Panc1 (cell line): ENCODE measurements around the gene LCN6. TPM values are rescaled to one million over a fixed set of nuclear protein-coding genes. Genes with fewer than 3 reads are reported as not detected.

Experiments used
- ATAC-seq: fragments of 200-7000 bp; cut with Tn5 transposase; 2 replicates; pipeline ENCODE4 v1.9.1; 2020; ENCODE audit warnings: mild to moderate bottlenecking, moderate library complexity
- BruUV-seq: library from RNA; stranded (reverse); fragments of 400-500 nt; replicated peaks from 2 replicates; lab custom pipeline; 2021; lab: Mats Ljungman, UMichigan
- CTCF ChIA-PET: fragments of 300-600 bp; sonication (Branson Sonifier 250); formaldehyde crosslinking; loops from one replicate; lab custom pipeline; 2022; ENCODE audit warnings: antibody characterized with exemption; lab: Charles Lee
- POLR2A ChIA-PET: fragments of 300-600 bp; sonication (Branson Sonifier 250); formaldehyde crosslinking; loops from one replicate; lab custom pipeline; 2022; ENCODE audit warnings: antibody characterized with exemption; lab: Charles Lee
- DNase-seq: peaks from one replicate; pipeline ENCODE4 v3.0.0-alpha.2; 2010; ENCODE audit warnings: low read depth, low spot score
- H3K27ac ChIP-seq: 2 replicates; pipeline ENCODE4 v1.5.1; 2011; ENCODE audit warnings: mild to moderate bottlenecking, low read length, inconsistent platforms
- H3K27me3 ChIP-seq: fragments of 200-500 bp; sonication (Bioruptor generic); 2 replicates; pipeline ENCODE4 v1.6.0; 2014; ENCODE audit warnings: low read length, inconsistent platforms; ENCODE audit not compliant: control insufficient read depth, insufficient read depth
- H3K36me3 ChIP-seq: fragments of 200-500 bp; sonication (Bioruptor generic); 2 replicates; pipeline ENCODE4 v1.5.1; 2014; ENCODE audit warnings: inconsistent platforms, mild to moderate bottlenecking, low read length, moderate library complexity; ENCODE audit not compliant: control insufficient read depth, insufficient read depth
- H3K4me1 ChIP-seq: 2 replicates; pipeline ENCODE4 v1.5.1; 2011; ENCODE audit warnings: inconsistent platforms, mild to moderate bottlenecking, low read length, moderate library complexity; ENCODE audit not compliant: control insufficient read depth, insufficient read depth
- H3K4me3 ChIP-seq, 2 experiments: 2 replicates each; pipeline ENCODE4 v1.5.1; 2011 to 2012; ENCODE audit warnings: low read depth in 2 of 2, low read length in 2 of 2, mild to moderate bottlenecking in 2 of 2, inconsistent platforms in 1 of 2, moderate library complexity in 1 of 2
- H3K9me3 ChIP-seq: fragments of 200-500 bp; sonication (Bioruptor generic); 2 replicates; pipeline ENCODE4 v1.5.1; 2014; ENCODE audit warnings: low read depth, mild to moderate bottlenecking, inconsistent platforms, low read length, moderate library complexity; ENCODE audit not compliant: control insufficient read depth, insufficient read depth
- POLR2AphosphoS5 ChIP-seq: IDR thresholded peaks from 2 replicates; pipeline ENCODE4 v1.6.1; 2012; ENCODE audit warnings: mild to moderate bottlenecking, low read depth, low read length, moderate library complexity
- SIN3A ChIP-seq: IDR thresholded peaks from 2 replicates; pipeline ENCODE4 v1.6.1; 2012; ENCODE audit warnings: low read depth, mild to moderate bottlenecking, low read length, moderate library complexity, borderline replicate concordance; ENCODE audit not compliant: insufficient read depth
- TCF7L2 ChIP-seq: IDR thresholded peaks from 2 replicates; pipeline ENCODE4 v1.6.1; 2011; ENCODE audit warnings: mild to moderate bottlenecking, low read depth, low read length, inconsistent platforms
- in situ Hi-C: cut with HindIII; loops from 2 replicates; pipeline ENCODE4 v1.10.0; 2016; ENCODE audit warnings: low sequenced_read_pairs, low pct_unique_long_range_greater_than_20kb
- intact Hi-C: fragments of 100-400 bp; cut with micrococcal nuclease; formaldehyde crosslinking; loops from one replicate; pipeline ENCODE4 v1.10.0; 2022; ENCODE audit not compliant: unreplicated experiment
- total RNA-seq: library from RNA; stranded (reverse); gene quantifications from one replicate; pipeline ENCODE4 v1.2.1, GENCODE V29; 2021; ENCODE audit not compliant: unreplicated experiment
- TF ChIP-seq, protein P1 (sequence below), 2 experiments: IDR thresholded peaks; 2 replicates each; pipeline ENCODE4 v1.6.1; 2011 to 2012; ENCODE audit warnings: low read depth in 2 of 2, control low read depth in 1 of 2, low read length in 1 of 2, mild to moderate bottlenecking in 1 of 2, moderate library complexity in 1 of 2; ENCODE audit not compliant: insufficient read depth in 1 of 2
- TF ChIP-seq, protein P2 (sequence below): fragments of 450-650 bp; IDR thresholded peaks from 2 replicates; pipeline ENCODE4 v1.5.1; 2017; ENCODE audit warnings: mild to moderate bottlenecking

LCN6 gene
- total RNA-seq, 1 experiment from 2014 or later, result not detected

DNA sequence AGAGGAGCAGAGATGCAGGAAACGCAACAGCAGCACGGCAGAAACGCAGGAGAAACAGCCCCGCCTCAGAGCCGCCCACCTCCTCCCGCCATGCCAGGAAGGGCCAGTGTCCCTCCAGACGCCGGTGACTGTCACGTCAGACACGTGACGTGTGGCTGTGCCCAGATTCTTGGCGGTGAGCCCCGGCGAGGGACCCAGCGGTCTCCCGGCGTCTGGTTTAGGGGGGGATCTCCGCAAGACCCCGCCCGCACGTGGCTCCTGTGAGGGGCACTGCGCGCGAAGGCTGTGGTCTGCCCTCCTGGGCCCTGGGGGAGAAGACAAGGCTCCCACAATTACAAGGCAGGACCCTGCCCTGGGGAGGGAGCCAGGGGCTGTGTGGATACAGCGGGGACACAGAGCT lies 12.1 kb upstream of the LCN6 start:
- no peaks in the 10 kb centered on the region for H3K9me3 ChIP-seq
- H3K27ac ChIP-seq, result no peak overlapping the region
- H3K4me1 ChIP-seq, result peaks cover 3% of the 10 kb centered on the region; the same call in 1 of the 2 replicates
- no peaks in the 10 kb centered on the region for H3K27me3 ChIP-seq
- CTCF ChIA-PET, result no interaction called here
- no peak overlapping the region for H3K4me3 ChIP-seq
- DNase-seq, result no peak
- BruUV-seq, result no TSS peak
- ATAC-seq, result no peak
- POLR2A ChIA-PET, result no interaction called here
- in situ Hi-C loops (no loop called here), intact Hi-C loops (no loop called here)
- no peak for TF ChIP-seq POLR2AphosphoS5
- H3K36me3 ChIP-seq, result no peaks in the 10 kb centered on the region

DNA sequence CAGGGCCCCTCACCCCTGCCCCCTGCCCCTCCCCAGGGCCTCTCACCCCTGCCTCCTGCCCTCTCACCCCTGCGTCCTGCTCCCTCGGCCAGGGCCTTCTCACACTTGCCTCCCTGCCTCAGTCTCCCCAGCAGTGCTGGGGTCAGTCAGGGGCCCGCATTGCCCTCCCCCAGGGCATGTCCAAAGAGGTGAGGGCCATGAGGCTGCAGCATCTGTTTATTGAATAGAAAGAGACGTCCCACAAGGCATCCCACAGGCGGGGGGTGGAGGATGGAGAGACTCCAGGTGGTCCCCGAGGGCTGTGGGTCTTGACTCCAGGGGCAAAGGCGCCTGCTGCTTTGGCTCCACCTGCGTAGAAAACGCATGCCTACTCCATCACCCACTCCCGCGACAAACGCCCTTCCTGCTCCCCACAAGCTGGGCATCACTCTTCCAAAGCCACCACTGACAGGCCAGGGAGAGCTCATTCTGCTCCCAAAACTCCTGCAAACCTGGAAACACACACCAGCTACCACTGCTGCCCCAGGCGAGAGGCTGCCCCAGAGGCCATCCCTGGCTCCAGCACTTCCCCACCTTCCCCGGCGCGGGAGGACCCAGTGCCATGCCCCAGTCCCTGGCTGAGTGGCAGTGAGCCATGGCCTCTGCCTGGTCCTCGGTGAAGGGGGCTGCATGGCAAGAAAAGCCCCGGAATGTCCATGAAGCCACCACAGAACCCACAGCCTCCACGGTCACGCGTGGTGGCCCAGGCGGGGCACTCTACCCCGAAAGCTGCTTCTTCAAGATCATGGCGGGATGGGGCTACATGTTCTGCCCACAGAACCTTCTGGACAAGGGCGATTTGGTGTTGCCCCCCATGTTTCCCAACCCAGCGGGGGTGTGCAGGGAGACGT lies 11.4 kb upstream of the LCN6 start:
- Histone ChIP-seq H3K27me3 (no peaks in the 10 kb centered on the region), H3K4me1 (peaks cover 3% of the 10 kb centered on the region; the same call in 1 of the 2 replicates), H3K4me3 (no peak overlapping the region), H3K36me3 (no peaks in the 10 kb centered on the region), H3K27ac (no peak overlapping the region), H3K9me3 (no peaks in the 10 kb centered on the region)
- no peak for ATAC-seq
- no peak for DNase-seq
- POLR2A ChIA-PET, result no interaction called here
- intact Hi-C loops, result no loop called here
- CTCF ChIA-PET, result no interaction called here
- no TSS peak for BruUV-seq
- in situ Hi-C loops, result no loop called here
- TF ChIP-seq, protein P1, sequence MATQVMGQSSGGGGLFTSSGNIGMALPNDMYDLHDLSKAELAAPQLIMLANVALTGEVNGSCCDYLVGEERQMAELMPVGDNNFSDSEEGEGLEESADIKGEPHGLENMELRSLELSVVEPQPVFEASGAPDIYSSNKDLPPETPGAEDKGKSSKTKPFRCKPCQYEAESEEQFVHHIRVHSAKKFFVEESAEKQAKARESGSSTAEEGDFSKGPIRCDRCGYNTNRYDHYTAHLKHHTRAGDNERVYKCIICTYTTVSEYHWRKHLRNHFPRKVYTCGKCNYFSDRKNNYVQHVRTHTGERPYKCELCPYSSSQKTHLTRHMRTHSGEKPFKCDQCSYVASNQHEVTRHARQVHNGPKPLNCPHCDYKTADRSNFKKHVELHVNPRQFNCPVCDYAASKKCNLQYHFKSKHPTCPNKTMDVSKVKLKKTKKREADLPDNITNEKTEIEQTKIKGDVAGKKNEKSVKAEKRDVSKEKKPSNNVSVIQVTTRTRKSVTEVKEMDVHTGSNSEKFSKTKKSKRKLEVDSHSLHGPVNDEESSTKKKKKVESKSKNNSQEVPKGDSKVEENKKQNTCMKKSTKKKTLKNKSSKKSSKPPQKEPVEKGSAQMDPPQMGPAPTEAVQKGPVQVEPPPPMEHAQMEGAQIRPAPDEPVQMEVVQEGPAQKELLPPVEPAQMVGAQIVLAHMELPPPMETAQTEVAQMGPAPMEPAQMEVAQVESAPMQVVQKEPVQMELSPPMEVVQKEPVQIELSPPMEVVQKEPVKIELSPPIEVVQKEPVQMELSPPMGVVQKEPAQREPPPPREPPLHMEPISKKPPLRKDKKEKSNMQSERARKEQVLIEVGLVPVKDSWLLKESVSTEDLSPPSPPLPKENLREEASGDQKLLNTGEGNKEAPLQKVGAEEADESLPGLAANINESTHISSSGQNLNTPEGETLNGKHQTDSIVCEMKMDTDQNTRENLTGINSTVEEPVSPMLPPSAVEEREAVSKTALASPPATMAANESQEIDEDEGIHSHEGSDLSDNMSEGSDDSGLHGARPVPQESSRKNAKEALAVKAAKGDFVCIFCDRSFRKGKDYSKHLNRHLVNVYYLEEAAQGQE (IDR thresholded peaks at IDR 0.05; ENCODE audit: insufficient read depth in 1 of 2, low read depth in 2 of 2, low read length in 1 of 2), result no peak
- TF ChIP-seq, protein P2, sequence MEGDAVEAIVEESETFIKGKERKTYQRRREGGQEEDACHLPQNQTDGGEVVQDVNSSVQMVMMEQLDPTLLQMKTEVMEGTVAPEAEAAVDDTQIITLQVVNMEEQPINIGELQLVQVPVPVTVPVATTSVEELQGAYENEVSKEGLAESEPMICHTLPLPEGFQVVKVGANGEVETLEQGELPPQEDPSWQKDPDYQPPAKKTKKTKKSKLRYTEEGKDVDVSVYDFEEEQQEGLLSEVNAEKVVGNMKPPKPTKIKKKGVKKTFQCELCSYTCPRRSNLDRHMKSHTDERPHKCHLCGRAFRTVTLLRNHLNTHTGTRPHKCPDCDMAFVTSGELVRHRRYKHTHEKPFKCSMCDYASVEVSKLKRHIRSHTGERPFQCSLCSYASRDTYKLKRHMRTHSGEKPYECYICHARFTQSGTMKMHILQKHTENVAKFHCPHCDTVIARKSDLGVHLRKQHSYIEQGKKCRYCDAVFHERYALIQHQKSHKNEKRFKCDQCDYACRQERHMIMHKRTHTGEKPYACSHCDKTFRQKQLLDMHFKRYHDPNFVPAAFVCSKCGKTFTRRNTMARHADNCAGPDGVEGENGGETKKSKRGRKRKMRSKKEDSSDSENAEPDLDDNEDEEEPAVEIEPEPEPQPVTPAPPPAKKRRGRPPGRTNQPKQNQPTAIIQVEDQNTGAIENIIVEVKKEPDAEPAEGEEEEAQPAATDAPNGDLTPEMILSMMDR, result no peak
- TF ChIP-seq SIN3A, result no peak
- no peak for TF ChIP-seq TCF7L2
- TF ChIP-seq POLR2AphosphoS5, result no peak

DNA sequence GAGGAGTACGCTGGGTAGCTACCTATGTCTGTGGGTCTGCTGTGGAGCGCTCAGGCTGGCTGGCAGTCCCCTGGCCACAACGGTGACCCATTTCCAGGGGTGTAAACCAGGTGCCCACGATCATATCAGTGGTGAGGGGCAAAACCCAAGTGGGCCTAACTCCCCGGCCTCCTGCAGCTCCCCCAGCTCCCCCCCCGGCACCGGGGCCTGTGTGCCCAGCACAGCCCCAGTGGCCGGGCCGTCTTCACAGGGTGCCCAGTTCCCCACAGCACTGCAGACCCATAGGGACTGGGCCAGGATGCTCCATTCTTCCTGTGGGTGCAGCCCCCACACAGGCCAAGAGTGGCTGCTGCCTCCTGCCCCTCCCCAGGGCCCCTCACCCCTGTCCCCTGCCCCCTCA lies 10.7 kb upstream of the LCN6 start:
- no peaks in the 10 kb centered on the region for H3K36me3 ChIP-seq
- no peak overlapping the region for H3K4me3 ChIP-seq
- POLR2A ChIA-PET, result no interaction called here
- ATAC-seq, result no peak
- CTCF ChIA-PET, result no interaction called here
- H3K9me3 ChIP-seq, result no peaks in the 10 kb centered on the region
- H3K27ac ChIP-seq, result no peak overlapping the region
- in situ Hi-C loops (no loop called here), intact Hi-C loops (no loop called here)
- H3K4me1 ChIP-seq, result peaks cover 3% of the 10 kb centered on the region; the same call in 1 of the 2 replicates
- BruUV-seq, result no TSS peak
- DNase-seq, result no peak
- no peaks in the 10 kb centered on the region for H3K27me3 ChIP-seq
- TF ChIP-seq, protein P2, result no peak
- no peak for TF ChIP-seq POLR2AphosphoS5
- no peak for TF ChIP-seq SIN3A
